ENCODE results near the gene ADM2.
A peak's percentile ranks its signal among the peaks of the same experiment; 100 is the strongest.
"Not testable (repeated sequence)": the region's sequence is repeated elsewhere in the genome, so short reads cannot be mapped to it uniquely, and the experiment has no call there.

Gene ADM2, protein sequence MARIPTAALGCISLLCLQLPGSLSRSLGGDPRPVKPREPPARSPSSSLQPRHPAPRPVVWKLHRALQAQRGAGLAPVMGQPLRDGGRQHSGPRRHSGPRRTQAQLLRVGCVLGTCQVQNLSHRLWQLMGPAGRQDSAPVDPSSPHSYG

GRCh38 chr22:50481440-50482106, at the start of gene ADM2:
TSS of gene ADM2 (plus strand) at chr22:50481543. CDS start at chr22:50481848, 305 bp downstream.
- no peak for TF ChIP-seq CTCF (conservative IDR thresholded peaks at IDR 0.05; ENCODE audit: low read depth, low read length)
- peak within 1 kb of the TSS; percentile 65 for H3K4me3 ChIP-seq (ENCODE audit: low read depth, low read length)
- no peak for DNase-seq (ENCODE audit: low read depth)

DNA sequence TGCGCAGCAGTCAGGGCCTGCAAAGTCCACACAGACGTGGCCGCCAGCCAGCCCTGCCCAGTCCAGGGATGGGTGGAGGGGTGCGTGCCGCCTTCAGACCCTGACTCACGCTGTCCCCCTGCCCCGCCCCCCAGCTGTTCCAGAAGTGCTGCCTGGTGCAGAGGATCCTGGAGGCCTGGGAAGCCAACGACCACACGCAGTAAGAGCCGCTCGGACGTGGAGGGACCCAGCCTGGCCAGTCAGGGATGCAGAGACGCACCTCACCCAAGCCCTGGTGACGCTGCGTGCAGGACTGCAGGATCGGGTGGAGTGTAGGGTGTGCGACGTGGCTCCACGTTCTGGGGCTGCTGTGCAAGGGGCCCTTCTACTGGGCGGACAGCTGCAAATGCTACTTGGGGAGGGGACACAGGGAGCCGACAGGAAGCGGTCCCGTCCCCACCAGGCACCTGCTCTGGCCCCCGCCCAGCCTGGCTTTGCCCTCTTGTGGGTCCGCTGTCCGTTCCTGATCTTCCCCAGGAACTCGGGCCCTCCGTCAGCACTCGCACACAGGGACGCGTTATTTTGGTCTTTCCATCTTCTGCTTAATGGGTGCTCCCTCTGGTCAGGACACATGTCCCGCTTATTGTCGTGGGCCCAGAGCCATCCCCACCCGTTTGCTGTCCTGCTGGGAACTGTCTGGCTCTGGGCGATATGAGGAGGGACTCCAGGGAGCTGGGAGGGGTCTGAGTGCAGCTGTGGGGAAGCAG, 49.0 kb upstream of the ADM2 start:
- no peak overlapping the region for H3K4me3 ChIP-seq (ENCODE audit: low read depth, low read length)
- DNase-seq (ENCODE audit: low read depth) = no peak
- no peak for TF ChIP-seq CTCF (conservative IDR thresholded peaks at IDR 0.05; ENCODE audit: low read depth, low read length)

DNA sequence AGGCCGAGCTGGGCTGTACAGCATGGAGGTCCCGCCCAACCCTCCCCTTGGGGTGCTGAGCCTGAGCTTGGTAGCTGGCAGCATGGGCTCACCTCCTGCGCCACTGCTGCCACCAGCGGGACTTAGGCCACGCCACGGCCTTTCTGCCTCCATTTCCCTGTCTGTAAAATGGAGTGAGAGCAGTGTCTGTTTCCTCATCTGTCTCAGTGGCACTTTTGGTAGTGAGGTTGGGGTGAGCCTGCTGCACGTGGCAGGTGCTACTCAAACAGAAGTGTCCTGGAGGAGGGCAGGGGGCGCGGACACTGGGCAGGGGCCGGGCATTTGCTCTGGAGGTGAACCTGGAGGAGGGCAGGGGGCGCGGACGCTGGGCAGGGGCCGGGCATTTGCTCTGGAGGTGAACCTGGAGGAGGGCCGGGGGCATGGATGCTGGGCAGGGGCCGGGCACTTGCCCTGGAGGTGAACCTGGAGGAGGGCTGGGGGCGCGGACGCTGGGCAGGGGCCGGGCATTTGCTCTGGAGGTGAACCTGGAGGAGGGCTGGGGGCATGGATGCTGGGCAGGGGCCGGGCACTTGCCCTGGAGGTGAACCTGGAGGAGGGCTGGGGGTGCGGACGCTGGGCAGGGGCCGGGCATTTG, 48.3 kb upstream of the ADM2 start:
- H3K4me3 ChIP-seq (ENCODE audit: low read depth, low read length); DNase-seq (ENCODE audit: low read depth): not testable (repeated sequence)

- DNase-seq (ENCODE audit: low read depth) = no peak
- H3K4me3 ChIP-seq (ENCODE audit: low read depth, low read length) = no peak overlapping the region
- TF ChIP-seq CTCF (conservative IDR thresholded peaks at IDR 0.05; ENCODE audit: low read depth, low read length) = no peak
These were observed 46.5 kb upstream of the ADM2 start for GRCh38 chr22:50434849-50435248.

DNA sequence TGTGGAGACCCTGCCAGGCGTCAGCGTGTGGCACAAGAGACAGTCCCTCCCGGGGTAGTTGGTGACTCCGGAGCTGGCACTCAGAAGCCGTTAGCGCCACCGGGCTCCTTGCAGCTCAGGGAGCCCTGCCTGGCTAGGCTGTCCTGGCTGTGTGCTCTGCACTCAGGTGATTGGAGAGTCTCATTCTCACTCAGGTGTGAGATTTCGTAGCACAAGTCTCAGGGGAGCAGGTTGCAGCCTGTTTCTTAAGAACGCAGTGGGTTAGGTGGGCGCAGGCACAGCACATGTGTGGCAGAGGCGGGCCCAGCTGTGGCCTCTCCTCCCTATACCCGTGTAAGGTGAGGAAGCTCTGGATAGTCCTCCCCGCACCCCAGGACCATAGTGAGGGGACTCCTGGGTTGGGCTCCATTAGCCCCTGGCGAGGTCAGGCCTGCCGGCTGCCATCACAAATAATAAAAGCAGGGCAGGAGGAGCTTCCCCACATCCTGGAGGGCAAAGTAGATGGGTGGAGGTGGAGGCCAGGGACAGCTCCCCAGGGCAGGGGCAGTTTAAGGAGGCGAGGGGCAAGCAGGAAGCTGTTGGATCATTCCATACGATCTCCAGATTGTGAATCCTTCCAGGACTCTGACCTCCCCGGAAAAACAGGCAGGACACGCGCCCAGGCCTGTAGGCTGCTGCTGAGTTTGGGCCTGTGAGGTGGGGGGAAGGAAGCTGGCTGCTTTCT, 45.9 kb upstream of the ADM2 start:
- no peak overlapping the region for H3K4me3 ChIP-seq (ENCODE audit: low read depth, low read length)
- no peak for DNase-seq (ENCODE audit: low read depth)
- no peak for TF ChIP-seq CTCF (conservative IDR thresholded peaks at IDR 0.05; ENCODE audit: low read depth, low read length)

DNA sequence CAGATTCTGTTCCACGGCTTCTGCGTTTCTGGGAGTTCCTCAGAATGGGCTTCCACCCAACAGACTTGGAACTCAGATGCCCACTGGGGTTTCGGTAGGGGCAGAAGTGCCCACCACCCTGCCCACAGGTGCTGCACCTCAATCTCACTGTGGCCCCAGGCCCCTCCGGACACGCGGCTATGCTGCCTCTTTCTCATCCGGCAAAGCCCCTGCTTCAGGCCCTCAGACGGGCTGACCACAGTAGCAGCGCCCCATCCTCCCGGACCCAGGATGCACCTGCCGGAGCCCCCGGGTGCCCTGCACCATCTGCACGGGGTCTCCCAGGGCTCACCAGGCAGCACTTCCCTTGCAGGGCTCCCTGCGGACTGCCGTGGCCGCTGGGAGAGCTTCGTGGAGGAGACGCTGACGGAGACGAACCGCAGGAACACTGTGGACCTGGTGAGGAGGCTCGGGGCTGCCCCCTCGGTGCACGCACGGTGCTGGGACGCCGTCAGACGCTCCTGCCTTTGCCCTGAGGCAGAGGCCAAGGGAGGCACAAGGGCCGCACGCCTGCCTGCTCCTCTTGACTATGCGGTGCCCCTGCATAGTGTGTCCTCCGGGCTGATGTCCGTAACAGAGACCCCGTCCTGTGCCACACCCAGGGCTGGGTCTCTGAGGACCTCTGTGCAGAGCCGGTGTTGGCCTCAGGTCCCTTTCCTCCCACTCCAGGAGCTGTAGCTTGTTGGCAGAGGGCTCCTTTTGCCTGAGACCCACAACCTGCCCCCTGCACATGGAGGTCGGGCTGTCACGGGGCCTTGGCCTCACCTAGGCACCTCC, 45.1 kb upstream of the ADM2 start:
- no peak for DNase-seq (ENCODE audit: low read depth)
- TF ChIP-seq CTCF (conservative IDR thresholded peaks at IDR 0.05; ENCODE audit: low read depth, low read length) = no peak
- no peak overlapping the region for H3K4me3 ChIP-seq (ENCODE audit: low read depth, low read length)
